Stimulated activated CD8-positive, alpha-beta memory T cell treated with anti-CD3 and anti-CD28 coated beads, Interleukin-4, amount 100 ng/mL, for 1 hour (primary cell): Measurements from ENCODE around the gene CREB3L1.
"Not testable (repeated sequence)": the region's sequence is repeated elsewhere in the genome, so short reads cannot be mapped to it uniquely, and the experiment has no call there.

Source experiments
- DNase-seq, 2 donors: peaks; one replicate each; pipeline ENCODE4 v3.0.0-alpha.2; 2020; ENCODE audit warnings: low read depth in 2 of 2, low spot score in 1 of 2

CREB3L1 gene

DNA sequence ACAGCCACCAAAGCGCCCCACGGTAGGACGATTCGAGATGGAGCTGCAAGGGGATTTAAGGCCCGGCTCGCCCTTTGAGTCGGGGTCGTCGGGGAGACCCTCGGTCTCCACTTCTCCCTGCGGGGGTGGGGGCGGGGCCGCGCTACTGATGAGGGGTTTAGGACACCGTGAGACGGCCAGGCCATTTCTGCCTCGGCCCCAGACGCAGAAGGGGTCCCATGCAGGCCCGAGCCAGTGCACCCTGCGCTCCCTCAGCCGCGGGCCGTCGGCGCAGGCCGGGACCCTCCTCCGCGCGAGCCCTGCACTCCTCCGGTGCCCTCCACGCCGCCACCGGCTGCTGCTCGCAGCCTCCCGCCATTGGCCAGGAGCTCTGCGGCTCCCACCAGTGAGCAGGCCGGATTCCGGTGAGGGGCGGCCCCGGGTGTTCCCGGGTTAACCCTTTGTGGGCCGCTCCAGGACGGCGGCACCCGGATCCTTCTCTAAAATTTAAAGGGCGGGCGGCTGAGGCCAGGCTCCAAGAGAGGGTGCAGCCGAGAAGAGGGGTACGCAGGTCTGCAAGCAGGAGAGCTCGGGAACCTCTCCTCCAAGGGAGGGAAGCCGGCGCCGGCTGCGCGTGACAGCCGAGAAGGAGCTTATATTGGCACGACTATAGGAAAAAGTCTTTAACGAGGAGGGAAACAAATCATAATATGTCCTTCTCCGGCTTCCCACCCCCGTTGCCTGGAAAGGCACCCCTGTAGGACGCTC is 18.0 kb downstream of the CREB3L1 start:
- peak; percentile 13 to 55 for DNase-seq

- DNase-seq = no peak
These were observed 18.6 kb downstream of the CREB3L1 start for GRCh38 chr11:46296059-46296527.

GRCh38 chr11:46296528-46297448 is 19.3 kb downstream of the CREB3L1 start:
- no peak for DNase-seq

- no peak for DNase-seq
These were observed 21.4 kb downstream of the CREB3L1 start for GRCh38 chr11:46298699-46299433.

DNA sequence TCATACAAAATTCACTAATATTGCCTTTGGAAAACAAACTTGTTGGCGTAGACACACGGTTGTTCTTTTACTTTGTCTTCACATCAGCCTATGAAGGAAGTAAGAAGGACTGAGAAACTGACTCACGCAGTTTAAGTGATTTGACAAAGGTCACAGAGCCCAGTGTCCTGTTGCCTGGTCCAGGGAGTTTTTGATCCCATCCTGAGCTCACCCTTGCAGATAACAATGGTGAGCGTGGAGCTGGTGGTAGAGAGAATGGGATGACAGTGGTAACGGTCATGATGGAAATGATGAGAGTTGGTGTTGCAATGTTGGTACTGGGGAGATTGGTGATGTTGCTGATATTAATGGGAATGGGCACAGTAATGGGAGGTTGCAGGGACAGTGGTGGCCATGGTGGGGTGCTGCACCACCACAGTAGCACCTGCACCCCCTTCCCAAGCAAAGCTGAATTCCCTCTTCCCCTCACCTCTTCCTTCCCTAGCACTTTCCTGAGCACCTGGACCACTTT is 22.0 kb downstream of the CREB3L1 start:
- DNase-seq = no peak

- no peak for DNase-seq
These were observed 22.8 kb downstream of the CREB3L1 start for GRCh38 chr11:46300270-46300669.

- DNase-seq = no peak
These were observed 25.4 kb downstream of the CREB3L1 start for GRCh38 chr11:46302866-46303265.

GRCh38 chr11:46304036-46304435 is 26.6 kb downstream of the CREB3L1 start:
- DNase-seq = not testable (repeated sequence)

DNA sequence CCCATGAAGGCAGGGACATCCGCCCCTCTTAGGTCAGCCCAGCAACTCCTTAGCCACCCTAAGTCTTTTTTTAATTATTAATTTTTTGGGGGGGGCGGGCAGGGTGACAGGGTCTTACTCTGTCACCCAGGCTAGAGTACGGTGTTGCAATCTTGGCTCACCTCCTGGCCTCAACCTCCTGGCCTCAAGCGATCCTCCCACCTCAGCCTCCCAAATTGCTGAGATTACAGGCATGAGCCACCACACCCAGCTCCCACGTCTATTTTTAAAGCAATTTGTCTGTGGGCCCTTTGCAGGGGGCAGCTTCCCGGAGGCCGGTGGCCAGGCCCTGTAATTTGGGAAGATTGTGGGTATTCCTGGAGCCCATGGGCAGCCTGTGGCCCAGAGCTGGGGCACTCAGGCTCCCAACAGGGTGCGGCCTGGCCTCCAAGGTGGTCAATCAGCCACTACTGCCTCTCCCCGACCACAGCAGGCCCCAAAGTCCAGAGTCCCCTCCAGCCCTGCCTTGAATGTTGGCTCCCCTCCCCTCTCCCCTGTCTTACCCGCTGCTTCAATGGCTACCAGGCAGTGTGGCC is 27.2 kb downstream of the CREB3L1 start:
- DNase-seq = no peak

GRCh38 chr11:46305295-46305694 is 27.8 kb downstream of the CREB3L1 start:
- DNase-seq = no peak

GRCh38 chr11:46306296-46306853 is 28.9 kb downstream of the CREB3L1 start:
- no peak for DNase-seq

- no peak for DNase-seq
These were observed 29.9 kb downstream of the CREB3L1 start for GRCh38 chr11:46307369-46307768.

- no peak for DNase-seq
These were observed 30.4 kb downstream of the CREB3L1 start for GRCh38 chr11:46307785-46308341.

- DNase-seq = peak; percentile 17 to 41
These were observed 31.4 kb downstream of the CREB3L1 start for GRCh38 chr11:46308631-46309419.

DNA sequence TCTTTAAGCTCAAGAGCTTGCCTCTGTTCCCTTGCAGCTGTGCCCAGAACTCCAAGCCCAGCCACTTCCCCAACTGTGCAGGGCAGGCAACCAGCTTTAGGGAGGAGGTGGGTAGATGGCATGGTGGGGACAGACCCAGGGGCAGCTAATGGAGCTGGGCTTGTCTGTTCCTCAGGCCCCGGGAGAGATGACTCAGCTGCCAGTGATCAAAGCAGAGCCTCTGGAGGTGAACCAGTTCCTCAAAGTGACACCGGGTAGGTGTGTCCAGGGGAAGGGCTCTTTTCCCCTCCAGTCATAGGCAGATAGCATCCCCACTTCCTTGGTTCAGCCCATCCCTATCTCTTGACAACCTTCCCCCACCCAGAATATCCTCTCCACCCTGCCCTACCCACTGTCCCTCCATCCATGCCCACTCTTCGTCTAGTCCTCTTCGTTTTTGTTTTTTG is 32.4 kb downstream of the CREB3L1 start:
- no peak for DNase-seq

DNA sequence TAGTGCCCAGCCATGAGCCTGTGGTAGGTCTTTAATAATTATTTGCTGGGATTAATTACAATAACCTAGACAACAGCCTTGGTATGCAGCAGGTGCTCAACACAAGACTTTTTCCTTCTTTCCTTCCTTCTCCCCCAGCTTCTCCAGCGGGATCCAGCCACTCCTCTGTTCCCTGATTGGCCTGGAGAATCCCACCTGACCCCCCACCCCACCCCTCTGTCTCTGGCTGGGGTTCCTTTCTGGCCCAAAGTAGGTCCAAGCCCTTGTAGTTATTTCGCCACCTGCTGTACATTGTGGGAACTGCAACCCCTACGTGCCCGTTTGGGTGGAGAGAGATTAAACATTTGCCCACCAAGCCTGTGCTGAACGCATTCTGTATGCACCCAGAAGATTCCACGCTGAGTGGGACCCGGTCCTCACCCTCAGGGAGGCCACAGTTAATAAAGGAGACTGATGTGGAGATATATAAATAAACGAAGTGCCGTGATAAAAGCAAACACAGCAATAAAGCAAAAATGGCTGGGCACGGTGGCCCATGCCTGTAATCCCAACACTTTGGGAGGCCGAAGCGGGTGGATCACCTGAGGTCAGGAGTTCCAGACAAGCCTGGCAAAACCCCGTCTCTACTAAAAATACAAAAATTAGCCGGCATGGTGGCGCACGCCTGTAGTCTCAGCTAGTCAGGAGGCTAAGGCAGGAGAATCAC is 37.7 kb downstream of the CREB3L1 start:
- peak; percentile 49 to 58 for DNase-seq

GRCh38 chr11:46315783-46316563 is 38.5 kb downstream of the CREB3L1 start:
- no peak for DNase-seq

DNA sequence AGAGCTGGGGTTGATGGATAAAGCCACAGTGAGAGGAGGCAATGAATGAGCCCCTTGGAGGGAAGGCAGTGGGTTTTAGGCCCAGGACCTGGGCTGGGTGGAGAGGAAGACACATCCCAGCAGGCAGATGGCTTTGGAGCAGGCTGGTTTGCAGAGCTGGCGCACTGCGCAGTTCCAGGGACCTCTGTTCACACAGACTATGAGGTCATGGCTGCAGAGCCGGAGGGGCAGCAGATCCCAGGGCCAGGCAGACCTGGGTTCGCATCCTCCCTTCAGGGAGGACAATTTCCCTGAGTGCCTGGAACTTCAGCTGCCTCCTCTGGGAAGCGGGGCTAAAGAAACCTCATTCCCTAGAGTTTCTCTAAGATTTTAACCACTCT is 41.6 kb downstream of the CREB3L1 start:
- DNase-seq = no peak
